ENCODE results near the gene CYP4Z1.
"Not testable (repeated sequence)": the region's sequence is repeated elsewhere in the genome, so short reads cannot be mapped to it uniquely, and the experiment has no call there.

DNA sequence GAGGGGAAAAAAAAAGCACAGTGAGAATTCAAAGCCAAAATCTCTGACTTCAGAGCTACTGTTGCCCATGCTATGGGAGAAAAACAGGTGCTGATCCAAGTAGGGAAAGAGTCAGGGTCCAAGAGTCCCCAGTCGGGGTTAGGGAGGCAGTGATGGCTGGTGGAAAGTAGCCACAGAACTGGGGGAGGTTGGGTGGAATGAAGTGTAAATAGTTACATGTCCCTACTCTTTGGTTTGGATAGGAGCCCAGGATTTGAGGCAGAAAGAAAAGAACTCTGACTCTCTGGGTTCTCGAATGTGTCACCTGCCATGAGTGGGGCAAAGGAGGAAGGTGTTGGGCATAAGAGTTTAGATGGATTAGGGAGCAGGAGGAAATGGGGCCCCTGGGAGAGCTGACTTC, 61.8 kb downstream of the CYP4Z1 start:
- TF ChIP-seq DPF2 (CRISPR knock-in tag; IDR thresholded peaks at IDR 0.05; ENCODE audit: borderline replicate concordance, low read depth); JUNB (CRISPR knock-in tag; IDR thresholded peaks at IDR 0.05; ENCODE audit: borderline replicate concordance); POLR2A (IDR thresholded peaks at IDR 0.05; ENCODE audit: insufficient read depth in 1 of 2, low read depth in 2 of 2, low read length in 2 of 2); SIX4 (CRISPR knock-in tag; IDR thresholded peaks at IDR 0.05): not testable (repeated sequence)
- TF ChIP-seq, protein P1, sequence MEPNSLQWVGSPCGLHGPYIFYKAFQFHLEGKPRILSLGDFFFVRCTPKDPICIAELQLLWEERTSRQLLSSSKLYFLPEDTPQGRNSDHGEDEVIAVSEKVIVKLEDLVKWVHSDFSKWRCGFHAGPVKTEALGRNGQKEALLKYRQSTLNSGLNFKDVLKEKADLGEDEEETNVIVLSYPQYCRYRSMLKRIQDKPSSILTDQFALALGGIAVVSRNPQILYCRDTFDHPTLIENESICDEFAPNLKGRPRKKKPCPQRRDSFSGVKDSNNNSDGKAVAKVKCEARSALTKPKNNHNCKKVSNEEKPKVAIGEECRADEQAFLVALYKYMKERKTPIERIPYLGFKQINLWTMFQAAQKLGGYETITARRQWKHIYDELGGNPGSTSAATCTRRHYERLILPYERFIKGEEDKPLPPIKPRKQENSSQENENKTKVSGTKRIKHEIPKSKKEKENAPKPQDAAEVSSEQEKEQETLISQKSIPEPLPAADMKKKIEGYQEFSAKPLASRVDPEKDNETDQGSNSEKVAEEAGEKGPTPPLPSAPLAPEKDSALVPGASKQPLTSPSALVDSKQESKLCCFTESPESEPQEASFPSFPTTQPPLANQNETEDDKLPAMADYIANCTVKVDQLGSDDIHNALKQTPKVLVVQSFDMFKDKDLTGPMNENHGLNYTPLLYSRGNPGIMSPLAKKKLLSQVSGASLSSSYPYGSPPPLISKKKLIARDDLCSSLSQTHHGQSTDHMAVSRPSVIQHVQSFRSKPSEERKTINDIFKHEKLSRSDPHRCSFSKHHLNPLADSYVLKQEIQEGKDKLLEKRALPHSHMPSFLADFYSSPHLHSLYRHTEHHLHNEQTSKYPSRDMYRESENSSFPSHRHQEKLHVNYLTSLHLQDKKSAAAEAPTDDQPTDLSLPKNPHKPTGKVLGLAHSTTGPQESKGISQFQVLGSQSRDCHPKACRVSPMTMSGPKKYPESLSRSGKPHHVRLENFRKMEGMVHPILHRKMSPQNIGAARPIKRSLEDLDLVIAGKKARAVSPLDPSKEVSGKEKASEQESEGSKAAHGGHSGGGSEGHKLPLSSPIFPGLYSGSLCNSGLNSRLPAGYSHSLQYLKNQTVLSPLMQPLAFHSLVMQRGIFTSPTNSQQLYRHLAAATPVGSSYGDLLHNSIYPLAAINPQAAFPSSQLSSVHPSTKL (CRISPR knock-in tag; IDR thresholded peaks at IDR 0.05): 0 out of 2 replicates have a peak, but pooled peaks have one; percentile 27
- TF ChIP-seq, protein P2, sequence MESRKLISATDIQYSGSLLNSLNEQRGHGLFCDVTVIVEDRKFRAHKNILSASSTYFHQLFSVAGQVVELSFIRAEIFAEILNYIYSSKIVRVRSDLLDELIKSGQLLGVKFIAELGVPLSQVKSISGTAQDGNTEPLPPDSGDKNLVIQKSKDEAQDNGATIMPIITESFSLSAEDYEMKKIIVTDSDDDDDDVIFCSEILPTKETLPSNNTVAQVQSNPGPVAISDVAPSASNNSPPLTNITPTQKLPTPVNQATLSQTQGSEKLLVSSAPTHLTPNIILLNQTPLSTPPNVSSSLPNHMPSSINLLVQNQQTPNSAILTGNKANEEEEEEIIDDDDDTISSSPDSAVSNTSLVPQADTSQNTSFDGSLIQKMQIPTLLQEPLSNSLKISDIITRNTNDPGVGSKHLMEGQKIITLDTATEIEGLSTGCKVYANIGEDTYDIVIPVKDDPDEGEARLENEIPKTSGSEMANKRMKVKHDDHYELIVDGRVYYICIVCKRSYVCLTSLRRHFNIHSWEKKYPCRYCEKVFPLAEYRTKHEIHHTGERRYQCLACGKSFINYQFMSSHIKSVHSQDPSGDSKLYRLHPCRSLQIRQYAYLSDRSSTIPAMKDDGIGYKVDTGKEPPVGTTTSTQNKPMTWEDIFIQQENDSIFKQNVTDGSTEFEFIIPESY (CRISPR knock-in tag; IDR thresholded peaks at IDR 0.05): not testable (repeated sequence)
- TF ChIP-seq, protein P3, sequence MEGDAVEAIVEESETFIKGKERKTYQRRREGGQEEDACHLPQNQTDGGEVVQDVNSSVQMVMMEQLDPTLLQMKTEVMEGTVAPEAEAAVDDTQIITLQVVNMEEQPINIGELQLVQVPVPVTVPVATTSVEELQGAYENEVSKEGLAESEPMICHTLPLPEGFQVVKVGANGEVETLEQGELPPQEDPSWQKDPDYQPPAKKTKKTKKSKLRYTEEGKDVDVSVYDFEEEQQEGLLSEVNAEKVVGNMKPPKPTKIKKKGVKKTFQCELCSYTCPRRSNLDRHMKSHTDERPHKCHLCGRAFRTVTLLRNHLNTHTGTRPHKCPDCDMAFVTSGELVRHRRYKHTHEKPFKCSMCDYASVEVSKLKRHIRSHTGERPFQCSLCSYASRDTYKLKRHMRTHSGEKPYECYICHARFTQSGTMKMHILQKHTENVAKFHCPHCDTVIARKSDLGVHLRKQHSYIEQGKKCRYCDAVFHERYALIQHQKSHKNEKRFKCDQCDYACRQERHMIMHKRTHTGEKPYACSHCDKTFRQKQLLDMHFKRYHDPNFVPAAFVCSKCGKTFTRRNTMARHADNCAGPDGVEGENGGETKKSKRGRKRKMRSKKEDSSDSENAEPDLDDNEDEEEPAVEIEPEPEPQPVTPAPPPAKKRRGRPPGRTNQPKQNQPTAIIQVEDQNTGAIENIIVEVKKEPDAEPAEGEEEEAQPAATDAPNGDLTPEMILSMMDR (CRISPR knock-in tag; IDR thresholded peaks at IDR 0.05): not testable (repeated sequence)
- TF ChIP-seq, protein P4, sequence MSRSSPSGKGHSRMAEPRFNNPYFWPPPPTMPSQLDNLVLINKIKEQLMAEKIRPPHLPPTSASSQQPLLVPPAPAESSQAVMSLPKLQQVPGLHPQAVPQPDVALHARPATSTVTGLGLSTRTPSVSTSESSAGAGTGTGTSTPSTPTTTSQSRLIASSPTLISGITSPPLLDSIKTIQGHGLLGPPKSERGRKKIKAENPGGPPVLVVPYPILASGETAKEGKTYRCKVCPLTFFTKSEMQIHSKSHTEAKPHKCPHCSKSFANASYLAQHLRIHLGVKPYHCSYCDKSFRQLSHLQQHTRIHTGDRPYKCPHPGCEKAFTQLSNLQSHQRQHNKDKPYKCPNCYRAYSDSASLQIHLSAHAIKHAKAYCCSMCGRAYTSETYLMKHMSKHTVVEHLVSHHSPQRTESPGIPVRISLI (CRISPR knock-in tag; IDR thresholded peaks at IDR 0.05; ENCODE audit: borderline replicate concordance): not testable (repeated sequence)

All from HepG2 (cell line).